SK-N-SH (cell line): Measurements from ENCODE around the gene TSPAN14. TPM values are rescaled to one million over a fixed set of nuclear protein-coding genes. Genes with fewer than 3 reads are reported as not detected.

Experiments used
- CTCF ChIA-PET: fragments of 300-600, 350-600 bp; formaldehyde crosslinking; extraction: SDS; loops from one replicate; lab custom pipeline; 2021; lab: Yijun Ruan, JAX
- POLR2A ChIA-PET: fragments of 350-600 bp; sonication (Branson Sonifier 250); formaldehyde crosslinking; extraction: SDS; loops from one replicate; lab custom pipeline; 2020; ENCODE audit warnings: antibody characterized with exemption, inconsistent platforms; lab: Yijun Ruan, JAX
- DNase-seq: peaks from one replicate; pipeline ENCODE4 v3.0.0; 2012
- H2AFZ ChIP-seq: fragments of 200-600 bp; sonication (generic); 2 replicates; pipeline ENCODE4 v1.8.1; 2016; ENCODE audit warnings: antibody characterized with exemption, mild to moderate bottlenecking, low read depth
- H3F3A ChIP-seq: fragments of 200-600 bp; sonication (generic); replicated peaks from 2 replicates; pipeline ENCODE3; 2016; ENCODE audit warnings: antibody characterized with exemption, mild to moderate bottlenecking; ENCODE audit not compliant: insufficient read depth
- H3K27ac ChIP-seq, 2 experiments: fragments of 200-500 bp in 1 of 2; fragments of 200-600 bp in 1 of 2; sonication (Bioruptor generic) in 1 of 2; sonication (generic), shearing (Covaris generic) in 1 of 2; 2 replicates each; pipeline versions ENCODE4 v1.5.1 to v1.6.1; 2014 to 2016; ENCODE audit warnings: low read depth in 2 of 2, inconsistent platforms in 1 of 2, low read length in 1 of 2, mild to moderate bottlenecking in 1 of 2, mixed read lengths in 1 of 2
- H3K27me3 ChIP-seq: fragments of 200-600 bp; sonication (generic), shearing (Covaris generic); 2 replicates; pipeline ENCODE4 v1.6.1; 2016; ENCODE audit warnings: mixed run types; ENCODE audit not compliant: insufficient read depth
- H3K36me3 ChIP-seq, 2 experiments: fragments of 200-500 bp in 1 of 2; fragments of 200-600 bp in 1 of 2; sonication (Bioruptor generic) in 1 of 2; sonication (generic) in 1 of 2; replicated peaks in 1 of 2; 2 replicates each; pipeline versions ENCODE3 to v1.5.1; 2014 to 2016; ENCODE audit warnings: low read length in 1 of 2, mild to moderate bottlenecking in 1 of 2; ENCODE audit not compliant: insufficient read depth in 2 of 2, control insufficient read depth in 1 of 2
- H3K4me1 ChIP-seq, 2 experiments: fragments of 200-500 bp in 1 of 2; fragments of 200-600 bp in 1 of 2; sonication (Bioruptor generic) in 1 of 2; sonication (generic), shearing (Covaris generic) in 1 of 2; 2 replicates each; pipeline versions ENCODE4 v1.5.1 to v1.6.1; 2014 to 2016; ENCODE audit warnings: low read depth in 1 of 2, low read length in 1 of 2, mixed run types in 1 of 2; ENCODE audit not compliant: insufficient read depth in 2 of 2, control insufficient read depth in 1 of 2
- H3K4me2 ChIP-seq: fragments of 200-600 bp; sonication (generic), shearing (Covaris generic); 2 replicates; pipeline ENCODE4 v1.6.1; 2017; ENCODE audit warnings: mixed run types
- H3K4me3 ChIP-seq, 2 experiments: fragments of 200-500 bp in 1 of 2; fragments of 200-600 bp in 1 of 2; sonication (Bioruptor generic) in 1 of 2; sonication (generic), shearing (Covaris generic) in 1 of 2; 2 replicates each; pipeline versions ENCODE4 v1.5.1 to v1.8.1; 2014 to 2016; ENCODE audit warnings: low read depth in 2 of 2, inconsistent platforms in 1 of 2, low read length in 1 of 2, mild to moderate bottlenecking in 1 of 2, mixed read lengths in 1 of 2, moderate library complexity in 1 of 2
- H3K79me2 ChIP-seq: fragments of 200-600 bp; sonication (generic); 2 replicates; pipeline ENCODE4 v1.8.1; 2017; ENCODE audit warnings: mild to moderate bottlenecking; ENCODE audit not compliant: insufficient read depth
- H3K9ac ChIP-seq: fragments of 200-600 bp; sonication (generic); 2 replicates; pipeline ENCODE4 v1.6.1; 2017; ENCODE audit warnings: mixed run types
- H3K9me2 ChIP-seq: fragments of 200-600 bp; sonication (generic); 2 replicates; pipeline ENCODE4 v1.6.1; 2017; ENCODE audit warnings: mixed run types
- H3K9me3 ChIP-seq: fragments of 200-600 bp; sonication (generic); 2 replicates; pipeline ENCODE4 v1.6.1; 2017; ENCODE audit warnings: mixed run types, mild to moderate bottlenecking, moderate library complexity
- H4K20me1 ChIP-seq: fragments of 200-600 bp; sonication (generic); 2 replicates; pipeline ENCODE4 v1.6.1; 2017; ENCODE audit warnings: mild to moderate bottlenecking, mixed run types; ENCODE audit not compliant: insufficient read depth
- CTCF ChIP-seq: fragments of 200-600 bp; sonication (generic); IDR thresholded peaks from 2 replicates; pipeline ENCODE4 v1.6.1; 2017; ENCODE audit warnings: antibody characterized with exemption, mild to moderate bottlenecking, moderate library complexity
- GABPA ChIP-seq: IDR thresholded peaks from 2 replicates; pipeline ENCODE4 v1.4.0; 2012; ENCODE audit warnings: low read depth, mild to moderate bottlenecking
- JUND ChIP-seq: IDR thresholded peaks from 2 replicates; pipeline ENCODE4 v1.4.0; 2012
- NRF1 ChIP-seq: IDR thresholded peaks from 2 replicates; pipeline ENCODE4 v1.6.1; 2012; ENCODE audit warnings: low read depth, mild to moderate bottlenecking, low read length
- PBX3 ChIP-seq: IDR thresholded peaks from 2 replicates; pipeline ENCODE4; 2012
- REST ChIP-seq: IDR thresholded peaks from 2 replicates; pipeline ENCODE4 v1.6.1; 2012; ENCODE audit warnings: mild to moderate bottlenecking, low read depth, low read length, moderate library complexity
- TAF1 ChIP-seq: IDR thresholded peaks from 2 replicates; pipeline ENCODE4 v1.6.1; 2012; ENCODE audit warnings: low read depth, mild to moderate bottlenecking, low read length, moderate library complexity, borderline replicate concordance
- USF1 ChIP-seq: IDR thresholded peaks from 2 replicates; pipeline ENCODE4 v1.4.0; 2012; ENCODE audit warnings: low read depth, borderline replicate concordance
- USF2 ChIP-seq: fragments of 150-350 bp; IDR thresholded peaks from 2 replicates; pipeline ENCODE4 v1.6.1; 2017; ENCODE audit warnings: antibody characterized with exemption, low read length, low read depth, borderline replicate concordance
- YY1 ChIP-seq: IDR thresholded peaks from 2 replicates; pipeline ENCODE4 v1.4.0; 2012; ENCODE audit warnings: low read depth, mild to moderate bottlenecking
- WGBS: methylation state at CpG from one replicate; pipeline ENCODE4 v1.1.6; 2017; ENCODE audit warnings: low lambda C conversion rate; 5-methylcytosine and 5-hydroxymethylcytosine counted together
- polyA plus RNA-seq, 3 experiments: library from polyadenylated mRNA; depleted of rRNA; stranded (reverse); fragments of >200 nt; gene quantifications; 2 replicates each; pipeline ENCODE4 v1.2.3, GENCODE V29; 2012

TSPAN14 gene
- polyA plus RNA-seq, 1 of the 3 experiments (the other 2 are of a cell fraction) = 78.1 TPM

- Histone ChIP-seq H3K4me2 (no peak overlapping the region), H3K9ac (no peak overlapping the region), H3K27me3 (no peaks in the 10 kb centered on the region), H3K9me2 (no peaks in the 10 kb centered on the region), H3K36me3 (no peaks in the 10 kb centered on the region), H3F3A (peaks cover 6% of the 10 kb centered on the region), H4K20me1 (no peaks in the 10 kb centered on the region), H3K79me2 (no peaks in the 10 kb centered on the region), H3K27ac (no peak overlapping the region), H3K4me3 (no peak overlapping the region), H3K9me3 (no peaks in the 10 kb centered on the region), H3K4me1 (peaks cover 10 to 20% of the 10 kb centered on the region in 2 experiments; a peak in 3 of 4 replicates), H2AFZ (no peak overlapping the region)
- no peak for DNase-seq
- ChIA-PET POLR2A (no interaction called here), CTCF (interaction anchor here (0.8 to 35.3 kb wide), 3 partner anchors 59 to 215 kb away, joined by 3 to 602 read pairs (median 3); no protein-coding TSS in a partner anchor)
- TF ChIP-seq JUND (no peak), USF2 (no peak), YY1 (no peak), GABPA (no peak), USF1 (no peak), PBX3 (no peak), CTCF (no peak), REST (no peak), TAF1 (no peak), NRF1 (no peak)
- WGBS = 72% methylated on average over 7 of the region's 7 CpGs
Measured at GRCh38 chr10:80447436-80448190, 6.5 kb upstream of the TSPAN14 start.
